ENCODE measurements around the gene ZNF148. TPM values are rescaled to one million over a fixed set of nuclear protein-coding genes. Genes with fewer than 3 reads are reported as not detected.

The ZNF148 gene
- total RNA-seq, 1 experiment from 2014 or later, result 55.8 TPM

DNA sequence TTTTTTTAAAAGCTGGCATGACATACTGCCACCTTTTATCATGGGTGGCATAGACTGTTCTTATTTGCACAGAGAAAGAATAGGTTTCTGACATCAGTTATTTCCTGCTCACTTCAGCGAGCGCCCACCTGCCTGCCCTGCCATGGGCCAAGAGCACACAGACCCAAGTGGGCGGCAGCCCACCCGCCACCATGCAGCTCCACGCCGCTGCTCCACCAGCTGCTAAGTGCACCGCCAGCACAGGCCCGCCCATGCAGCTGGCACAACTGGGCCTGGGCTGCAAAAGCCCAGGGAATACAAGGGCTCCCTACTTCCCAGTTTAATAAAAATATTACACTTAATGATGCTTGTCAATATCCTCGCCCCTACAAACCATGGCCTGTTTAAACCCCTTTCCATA is 15.4 kb downstream of the ZNF148 start:
- BruUV-seq (replicated peaks), result no TSS peak
- Histone ChIP-seq H3K4me1 (ENCODE audit: control insufficient read depth, insufficient read depth, low read length) (peaks cover 10% of the 10 kb centered on the region; the same call in 1 of the 2 replicates), H3K36me3 (ENCODE audit: control insufficient read depth, insufficient read depth, low read length) (no peaks in the 10 kb centered on the region), H3K27me3 (ENCODE audit: control insufficient read depth, insufficient read depth, low read length) (no peaks in the 10 kb centered on the region), H3K4me3 (ENCODE audit: low read depth in 2 of 2, low read length in 2 of 2) (no peak overlapping the region), H3K27ac (ENCODE audit: low read length) (no peak overlapping the region), H3K9me3 (ENCODE audit: control insufficient read depth, insufficient read depth, low read depth, low read length) (no peaks in the 10 kb centered on the region)
- intact Hi-C loops (cut with micrococcal nuclease; ENCODE audit: unreplicated experiment), result no loop called here
- in situ Hi-C loops (cut with HindIII; ENCODE audit: low pct_unique_long_range_greater_than_20kb, low sequenced_read_pairs), result no loop called here
- no peak for DNase-seq (ENCODE audit: low read depth, low spot score)
- TF ChIP-seq, protein P1, sequence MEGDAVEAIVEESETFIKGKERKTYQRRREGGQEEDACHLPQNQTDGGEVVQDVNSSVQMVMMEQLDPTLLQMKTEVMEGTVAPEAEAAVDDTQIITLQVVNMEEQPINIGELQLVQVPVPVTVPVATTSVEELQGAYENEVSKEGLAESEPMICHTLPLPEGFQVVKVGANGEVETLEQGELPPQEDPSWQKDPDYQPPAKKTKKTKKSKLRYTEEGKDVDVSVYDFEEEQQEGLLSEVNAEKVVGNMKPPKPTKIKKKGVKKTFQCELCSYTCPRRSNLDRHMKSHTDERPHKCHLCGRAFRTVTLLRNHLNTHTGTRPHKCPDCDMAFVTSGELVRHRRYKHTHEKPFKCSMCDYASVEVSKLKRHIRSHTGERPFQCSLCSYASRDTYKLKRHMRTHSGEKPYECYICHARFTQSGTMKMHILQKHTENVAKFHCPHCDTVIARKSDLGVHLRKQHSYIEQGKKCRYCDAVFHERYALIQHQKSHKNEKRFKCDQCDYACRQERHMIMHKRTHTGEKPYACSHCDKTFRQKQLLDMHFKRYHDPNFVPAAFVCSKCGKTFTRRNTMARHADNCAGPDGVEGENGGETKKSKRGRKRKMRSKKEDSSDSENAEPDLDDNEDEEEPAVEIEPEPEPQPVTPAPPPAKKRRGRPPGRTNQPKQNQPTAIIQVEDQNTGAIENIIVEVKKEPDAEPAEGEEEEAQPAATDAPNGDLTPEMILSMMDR (IDR thresholded peaks at IDR 0.05), result no peak
- TF ChIP-seq TCF7L2 (IDR thresholded peaks at IDR 0.05; ENCODE audit: low read depth, low read length) (no peak), SIN3A (IDR thresholded peaks at IDR 0.05; ENCODE audit: borderline replicate concordance, insufficient read depth, low read depth, low read length) (no peak)
- ATAC-seq, result no peak
- ChIA-PET POLR2A (interaction anchor here (0.5 kb wide), 1 partner anchor 83 kb away, joined by 4 read pairs; no protein-coding TSS in a partner anchor), CTCF (no interaction called here)

DNA sequence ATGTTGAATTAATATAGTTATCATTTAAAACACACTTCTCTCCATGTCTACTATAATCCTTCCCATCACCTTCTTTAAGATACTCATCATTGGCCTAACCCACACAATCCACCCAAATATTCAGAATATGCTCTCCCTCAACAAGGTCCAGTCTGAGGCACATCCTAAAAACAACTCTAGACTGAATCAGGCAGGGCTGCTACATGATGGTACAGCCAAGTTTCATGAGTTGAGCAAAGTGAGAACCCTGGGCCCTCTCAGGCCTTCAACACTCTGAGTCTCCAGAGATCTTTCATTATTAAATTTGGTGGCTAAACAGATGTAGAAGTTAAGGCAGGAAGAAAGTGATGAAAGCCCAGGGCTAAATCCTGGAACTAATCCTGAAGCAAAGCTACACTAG is 16.2 kb downstream of the ZNF148 start:
- ATAC-seq (no peak), DNase-seq (ENCODE audit: low read depth, low spot score) (no peak)
- POLR2A ChIA-PET, result interaction anchor here (0.6 kb wide), 1 partner anchor 452 kb away, joined by 3 read pairs; no protein-coding TSS in a partner anchor
- no peaks in the 10 kb centered on the region for H3K9me3 ChIP-seq (ENCODE audit: control insufficient read depth, insufficient read depth, low read depth, low read length)
- TF ChIP-seq, protein P1 (IDR thresholded peaks at IDR 0.05), result no peak
- in situ Hi-C loops (cut with HindIII; ENCODE audit: low pct_unique_long_range_greater_than_20kb, low sequenced_read_pairs), result no loop called here
- H3K27me3 ChIP-seq (ENCODE audit: control insufficient read depth, insufficient read depth, low read length), result no peaks in the 10 kb centered on the region
- intact Hi-C loops (cut with micrococcal nuclease; ENCODE audit: unreplicated experiment), result no loop called here
- H3K4me1 ChIP-seq (ENCODE audit: control insufficient read depth, insufficient read depth, low read length), result peaks cover 10% of the 10 kb centered on the region; the same call in 1 of the 2 replicates
- CTCF ChIA-PET, result no interaction called here
- BruUV-seq (replicated peaks), result no TSS peak
- H3K4me3 ChIP-seq (ENCODE audit: low read depth in 2 of 2, low read length in 2 of 2), result no peak overlapping the region
- no peak overlapping the region for H3K27ac ChIP-seq (ENCODE audit: low read length)
- no peaks in the 10 kb centered on the region for H3K36me3 ChIP-seq (ENCODE audit: control insufficient read depth, insufficient read depth, low read length)

DNA sequence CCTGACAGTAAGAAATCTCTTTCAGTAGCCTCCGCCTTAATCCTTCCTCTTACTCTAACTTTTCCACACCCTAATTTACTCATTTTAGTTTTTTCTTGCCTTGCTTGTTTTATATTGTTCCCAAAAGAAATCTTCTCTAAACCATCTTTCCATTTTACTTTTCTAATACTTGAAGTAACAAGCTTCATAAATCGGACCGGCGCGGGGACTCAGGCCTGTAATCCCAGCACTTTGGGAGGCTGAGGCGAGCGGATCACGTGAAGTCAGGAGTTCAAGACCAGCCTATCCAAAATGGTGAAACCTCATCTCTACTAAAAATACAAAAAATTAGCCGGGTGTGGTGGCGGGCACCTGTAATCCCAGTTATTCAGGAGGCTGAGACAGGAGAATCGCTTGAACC is 17.3 kb downstream of the ZNF148 start:
- ATAC-seq, result no peak

More for the DNA sequence above, 17.3 kb downstream of the ZNF148 start:
- DNase-seq (ENCODE audit: low read depth, low spot score), result no peak
- Histone ChIP-seq H3K27ac (ENCODE audit: low read length) (no peak overlapping the region), H3K4me1 (ENCODE audit: control insufficient read depth, insufficient read depth, low read length) (peaks cover 10% of the 10 kb centered on the region; the same call in 1 of the 2 replicates), H3K36me3 (ENCODE audit: control insufficient read depth, insufficient read depth, low read length) (no peaks in the 10 kb centered on the region), H3K4me3 (ENCODE audit: low read depth in 2 of 2, low read length in 2 of 2) (peak overlapping the region; percentile 39 to 44; a peak in 3 of 4 replicates), H3K9me3 (ENCODE audit: control insufficient read depth, insufficient read depth, low read depth, low read length) (no peaks in the 10 kb centered on the region), H3K27me3 (ENCODE audit: control insufficient read depth, insufficient read depth, low read length) (no peaks in the 10 kb centered on the region)
- BruUV-seq (replicated peaks), result no TSS peak
- in situ Hi-C loops (cut with HindIII; ENCODE audit: low pct_unique_long_range_greater_than_20kb, low sequenced_read_pairs) (no loop called here), intact Hi-C loops (cut with micrococcal nuclease; ENCODE audit: unreplicated experiment) (no loop called here)
- CTCF ChIA-PET, result no interaction called here
- POLR2A ChIA-PET, result no interaction called here
- TF ChIP-seq POLR2AphosphoS5 (IDR thresholded peaks at IDR 0.05; ENCODE audit: low read depth, low read length) (no peak), SIN3A (IDR thresholded peaks at IDR 0.05; ENCODE audit: borderline replicate concordance, insufficient read depth, low read depth, low read length) (no peak), TCF7L2 (IDR thresholded peaks at IDR 0.05; ENCODE audit: low read depth, low read length) (no peak)
- TF ChIP-seq, protein P1 (IDR thresholded peaks at IDR 0.05), result no peak
- TF ChIP-seq, protein P2, sequence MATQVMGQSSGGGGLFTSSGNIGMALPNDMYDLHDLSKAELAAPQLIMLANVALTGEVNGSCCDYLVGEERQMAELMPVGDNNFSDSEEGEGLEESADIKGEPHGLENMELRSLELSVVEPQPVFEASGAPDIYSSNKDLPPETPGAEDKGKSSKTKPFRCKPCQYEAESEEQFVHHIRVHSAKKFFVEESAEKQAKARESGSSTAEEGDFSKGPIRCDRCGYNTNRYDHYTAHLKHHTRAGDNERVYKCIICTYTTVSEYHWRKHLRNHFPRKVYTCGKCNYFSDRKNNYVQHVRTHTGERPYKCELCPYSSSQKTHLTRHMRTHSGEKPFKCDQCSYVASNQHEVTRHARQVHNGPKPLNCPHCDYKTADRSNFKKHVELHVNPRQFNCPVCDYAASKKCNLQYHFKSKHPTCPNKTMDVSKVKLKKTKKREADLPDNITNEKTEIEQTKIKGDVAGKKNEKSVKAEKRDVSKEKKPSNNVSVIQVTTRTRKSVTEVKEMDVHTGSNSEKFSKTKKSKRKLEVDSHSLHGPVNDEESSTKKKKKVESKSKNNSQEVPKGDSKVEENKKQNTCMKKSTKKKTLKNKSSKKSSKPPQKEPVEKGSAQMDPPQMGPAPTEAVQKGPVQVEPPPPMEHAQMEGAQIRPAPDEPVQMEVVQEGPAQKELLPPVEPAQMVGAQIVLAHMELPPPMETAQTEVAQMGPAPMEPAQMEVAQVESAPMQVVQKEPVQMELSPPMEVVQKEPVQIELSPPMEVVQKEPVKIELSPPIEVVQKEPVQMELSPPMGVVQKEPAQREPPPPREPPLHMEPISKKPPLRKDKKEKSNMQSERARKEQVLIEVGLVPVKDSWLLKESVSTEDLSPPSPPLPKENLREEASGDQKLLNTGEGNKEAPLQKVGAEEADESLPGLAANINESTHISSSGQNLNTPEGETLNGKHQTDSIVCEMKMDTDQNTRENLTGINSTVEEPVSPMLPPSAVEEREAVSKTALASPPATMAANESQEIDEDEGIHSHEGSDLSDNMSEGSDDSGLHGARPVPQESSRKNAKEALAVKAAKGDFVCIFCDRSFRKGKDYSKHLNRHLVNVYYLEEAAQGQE (IDR thresholded peaks at IDR 0.05; ENCODE audit: insufficient read depth in 1 of 2, low read depth in 2 of 2, low read length in 1 of 2), result no peak
